GM23248 (cell line): ENCODE data around the gene SFRP5.

Experiments used
- EZH2 ChIP-seq: fragments of 200-600 bp; sonication (generic); IDR thresholded peaks from 2 replicates; pipeline ENCODE4 v1.6.1; 2018; ENCODE audit warnings: antibody characterized with exemption, mild to moderate bottlenecking; ENCODE audit not compliant: insufficient read depth, poor library complexity, severe bottlenecking
- EZH2phosphoT487 ChIP-seq: fragments of 200-600 bp; sonication (generic); IDR thresholded peaks from 2 replicates; pipeline ENCODE4 v1.6.1; 2018; ENCODE audit warnings: antibody characterized with exemption, moderate library complexity, mild to moderate bottlenecking, low read depth; ENCODE audit not compliant: insufficient read depth

GRCh38 chr10:97774811-97775294 is 3.1 kb upstream of the SFRP5 start:
- TF ChIP-seq EZH2phosphoT487 (no peak), EZH2 (no peak)
